A673 (cell line): ENCODE data around the gene PAAF1. TPM values are rescaled to one million over a fixed set of nuclear protein-coding genes. Genes with fewer than 3 reads are reported as not detected.

Experiments
- BruUV-seq: library from RNA; stranded (reverse); fragments of 400-500 nt; replicated peaks from 2 replicates; lab custom pipeline; 2021; lab: Mats Ljungman, UMichigan
- CTCF ChIA-PET: fragments of 300-600 bp; sonication (Branson Sonifier 250); formaldehyde crosslinking; loops from one replicate; lab custom pipeline; 2022; ENCODE audit warnings: antibody characterized with exemption; lab: Charles Lee
- POLR2A ChIA-PET: fragments of 300-600 bp; sonication (Branson Sonifier 250); formaldehyde crosslinking; loops from one replicate; lab custom pipeline; 2022; ENCODE audit warnings: antibody characterized with exemption; ENCODE audit not compliant: low non-redundant PET; lab: Charles Lee
- DNase-seq: peaks from one replicate; pipeline ENCODE4 v3.0.0-alpha.2; 2015; ENCODE audit warnings: low spot score
- H3K27ac ChIP-seq: fragments of 200-600 bp; sonication (generic); 2 replicates; pipeline ENCODE4 v1.5.1; 2016; ENCODE audit warnings: mixed run types, low read depth, mild to moderate bottlenecking, mixed read lengths, antibody characterized with exemption, low read length; ENCODE audit not compliant: poor library complexity, severe bottlenecking
- H3K27me3 ChIP-seq: fragments of 200-600 bp; sonication (generic); replicated peaks from 2 replicates; pipeline ENCODE4 v1.6.1; 2017; ENCODE audit warnings: mixed run types, low read depth, mild to moderate bottlenecking, mixed read lengths, antibody characterized with exemption, low read length; ENCODE audit not compliant: insufficient read depth, poor library complexity
- H3K36me3 ChIP-seq: fragments of 200-600 bp; sonication (generic); 2 replicates; pipeline ENCODE4 v1.6.1; 2016; ENCODE audit warnings: mixed run types, mild to moderate bottlenecking, mixed read lengths, antibody characterized with exemption, low read length; ENCODE audit not compliant: insufficient read depth, poor library complexity, severe bottlenecking
- H3K4me1 ChIP-seq: fragments of 200-600 bp; sonication (generic); 2 replicates; pipeline ENCODE4 v1.6.1; 2017; ENCODE audit warnings: mixed run types, mild to moderate bottlenecking, mixed read lengths, antibody characterized with exemption, low read length; ENCODE audit not compliant: insufficient read depth, poor library complexity, severe bottlenecking
- H3K4me3 ChIP-seq: fragments of 200-600 bp; sonication (generic); 2 replicates; pipeline ENCODE4 v1.5.1; 2016; ENCODE audit warnings: low read depth, mixed run types, mild to moderate bottlenecking, mixed read lengths, low read length; ENCODE audit not compliant: poor library complexity, severe bottlenecking
- H3K9me3 ChIP-seq: fragments of 200-600 bp; sonication (generic); 2 replicates; pipeline ENCODE4 v1.6.1; 2016; ENCODE audit warnings: mixed run types, low read depth, mild to moderate bottlenecking, mixed read lengths, antibody characterized with exemption, low read length; ENCODE audit not compliant: poor library complexity, severe bottlenecking
- EZH2 ChIP-seq: fragments of 200-600 bp; sonication (generic); IDR thresholded peaks from 2 replicates; pipeline ENCODE4 v1.6.1; 2017; ENCODE audit warnings: borderline replicate concordance, low read depth, mild to moderate bottlenecking, mixed read lengths, antibody characterized with exemption, low read length; ENCODE audit not compliant: poor library complexity, severe bottlenecking
- intact Hi-C: fragments of 100-400 bp; cut with micrococcal nuclease; formaldehyde crosslinking; loops from one replicate; pipeline ENCODE4 v1.10.0; 2022; ENCODE audit not compliant: unreplicated experiment
- total RNA-seq: library from RNA; stranded (reverse); gene quantifications from 2 replicates; pipeline ENCODE4 v1.2.3, GENCODE V29; 2021
- TF ChIP-seq, protein P1 (sequence below): fragments of 300-800, 200-600 bp; sonication (generic); conservative IDR thresholded peaks from 2 replicates; pipeline ENCODE4 v1.5.1; 2017; ENCODE audit warnings: low read depth, mild to moderate bottlenecking, antibody characterized with exemption, low read length, moderate library complexity, mixed read lengths

PAAF1 gene
- total RNA-seq, 1 experiment from 2014 or later, result 20.3 TPM

DNA sequence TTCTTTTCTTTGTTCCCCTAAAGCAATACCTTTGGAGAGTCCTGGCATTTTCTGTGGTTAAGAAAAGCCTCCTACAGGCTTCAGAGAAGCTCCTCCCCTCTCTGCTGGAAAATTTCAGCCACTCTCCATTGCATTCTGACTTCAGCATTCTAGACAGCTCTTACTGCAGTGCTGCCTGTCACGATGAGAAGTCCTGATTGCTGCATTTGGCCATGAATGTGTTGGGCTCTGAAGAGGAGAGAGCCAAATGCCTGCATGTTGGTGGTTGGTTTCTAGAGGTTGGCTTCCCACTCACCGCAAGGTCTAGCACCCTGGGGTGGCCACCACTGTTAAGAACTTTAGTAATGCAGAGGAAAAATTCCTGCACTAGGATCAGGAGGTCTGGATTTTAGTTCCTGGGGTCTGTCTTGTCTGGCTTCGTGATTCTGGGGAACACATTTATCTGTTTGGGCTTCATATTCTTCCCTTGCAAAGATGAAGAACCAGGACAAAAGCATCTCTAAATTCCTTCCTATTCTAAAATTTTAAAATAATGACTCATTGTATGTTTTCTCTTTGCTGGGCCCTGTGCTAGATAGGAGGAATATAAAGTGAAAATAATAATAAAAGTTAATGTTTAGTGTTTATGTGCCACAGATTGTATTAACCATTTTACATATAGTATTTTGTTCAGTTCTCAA is 38.2 kb upstream of the PAAF1 start:
- POLR2A ChIA-PET, result no interaction called here

DNA sequence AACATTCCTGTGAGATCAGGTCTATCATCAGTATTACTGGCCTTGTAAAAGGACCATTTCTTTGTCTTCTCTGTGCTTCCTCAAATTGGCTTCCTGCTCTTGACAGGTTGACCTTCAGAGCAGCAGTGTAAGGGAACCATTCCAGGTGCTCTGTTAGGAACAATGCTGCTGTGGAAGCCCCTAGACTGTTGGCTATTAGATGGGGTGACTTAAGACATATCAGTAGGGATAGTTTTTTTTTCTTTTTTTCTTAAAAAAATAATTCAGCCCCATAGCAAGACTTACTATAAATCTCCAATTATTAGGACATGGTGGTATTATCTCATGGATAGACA is 37.7 kb upstream of the PAAF1 start:
- Histone ChIP-seq H3K4me1 (no peaks in the 10 kb centered on the region), H3K27ac (no peak overlapping the region), H3K4me3 (no peak overlapping the region), H3K36me3 (peaks cover 5% of the 10 kb centered on the region), H3K9me3 (no peaks in the 10 kb centered on the region), H3K27me3 (no peaks in the 10 kb centered on the region)
- TF ChIP-seq EZH2, result no peak
- TF ChIP-seq, protein P1, sequence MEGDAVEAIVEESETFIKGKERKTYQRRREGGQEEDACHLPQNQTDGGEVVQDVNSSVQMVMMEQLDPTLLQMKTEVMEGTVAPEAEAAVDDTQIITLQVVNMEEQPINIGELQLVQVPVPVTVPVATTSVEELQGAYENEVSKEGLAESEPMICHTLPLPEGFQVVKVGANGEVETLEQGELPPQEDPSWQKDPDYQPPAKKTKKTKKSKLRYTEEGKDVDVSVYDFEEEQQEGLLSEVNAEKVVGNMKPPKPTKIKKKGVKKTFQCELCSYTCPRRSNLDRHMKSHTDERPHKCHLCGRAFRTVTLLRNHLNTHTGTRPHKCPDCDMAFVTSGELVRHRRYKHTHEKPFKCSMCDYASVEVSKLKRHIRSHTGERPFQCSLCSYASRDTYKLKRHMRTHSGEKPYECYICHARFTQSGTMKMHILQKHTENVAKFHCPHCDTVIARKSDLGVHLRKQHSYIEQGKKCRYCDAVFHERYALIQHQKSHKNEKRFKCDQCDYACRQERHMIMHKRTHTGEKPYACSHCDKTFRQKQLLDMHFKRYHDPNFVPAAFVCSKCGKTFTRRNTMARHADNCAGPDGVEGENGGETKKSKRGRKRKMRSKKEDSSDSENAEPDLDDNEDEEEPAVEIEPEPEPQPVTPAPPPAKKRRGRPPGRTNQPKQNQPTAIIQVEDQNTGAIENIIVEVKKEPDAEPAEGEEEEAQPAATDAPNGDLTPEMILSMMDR, result no peak
- CTCF ChIA-PET, result no interaction called here
- POLR2A ChIA-PET, result no interaction called here
- intact Hi-C loops, result no loop called here
- DNase-seq, result no peak
- no TSS peak for BruUV-seq

More for the DNA sequence above, 38.2 kb upstream of the PAAF1 start:
- Histone ChIP-seq H3K4me1 (no peaks in the 10 kb centered on the region), H3K9me3 (no peaks in the 10 kb centered on the region), H3K27ac (no peak overlapping the region), H3K36me3 (peaks cover 5% of the 10 kb centered on the region), H3K4me3 (no peak overlapping the region), H3K27me3 (no peaks in the 10 kb centered on the region)
- no TSS peak for BruUV-seq
- CTCF ChIA-PET, result no interaction called here
- intact Hi-C loops, result no loop called here
- TF ChIP-seq, protein P1, result no peak
- TF ChIP-seq EZH2, result no peak
- no peak for DNase-seq

- TF ChIP-seq EZH2, result no peak
- TF ChIP-seq, protein P1, result no peak
- H3K36me3 ChIP-seq, result no peaks in the 10 kb centered on the region
- no peaks in the 10 kb centered on the region for H3K27me3 ChIP-seq
- no peak overlapping the region for H3K27ac ChIP-seq
- POLR2A ChIA-PET, result no interaction called here
- H3K9me3 ChIP-seq, result no peaks in the 10 kb centered on the region
- DNase-seq, result no peak
- CTCF ChIA-PET, result no interaction called here
- H3K4me1 ChIP-seq, result no peaks in the 10 kb centered on the region
- intact Hi-C loops, result no loop called here
- H3K4me3 ChIP-seq, result no peak overlapping the region
- no TSS peak for BruUV-seq
These were observed 25.6 kb upstream of the PAAF1 start for GRCh38 chr11:73851046-73851764.
